Measurements from ENCODE around the gene SLC39A6. TPM values are rescaled to one million over a fixed set of nuclear protein-coding genes. Genes with fewer than 3 reads are reported as not detected.

SLC39A6 gene
- total and polyA plus RNA-seq, 2 donors (not counting 3 experiments of a cell fraction or from before 2014, with no cell fraction given): 13.8 to 23.1 TPM

DNA sequence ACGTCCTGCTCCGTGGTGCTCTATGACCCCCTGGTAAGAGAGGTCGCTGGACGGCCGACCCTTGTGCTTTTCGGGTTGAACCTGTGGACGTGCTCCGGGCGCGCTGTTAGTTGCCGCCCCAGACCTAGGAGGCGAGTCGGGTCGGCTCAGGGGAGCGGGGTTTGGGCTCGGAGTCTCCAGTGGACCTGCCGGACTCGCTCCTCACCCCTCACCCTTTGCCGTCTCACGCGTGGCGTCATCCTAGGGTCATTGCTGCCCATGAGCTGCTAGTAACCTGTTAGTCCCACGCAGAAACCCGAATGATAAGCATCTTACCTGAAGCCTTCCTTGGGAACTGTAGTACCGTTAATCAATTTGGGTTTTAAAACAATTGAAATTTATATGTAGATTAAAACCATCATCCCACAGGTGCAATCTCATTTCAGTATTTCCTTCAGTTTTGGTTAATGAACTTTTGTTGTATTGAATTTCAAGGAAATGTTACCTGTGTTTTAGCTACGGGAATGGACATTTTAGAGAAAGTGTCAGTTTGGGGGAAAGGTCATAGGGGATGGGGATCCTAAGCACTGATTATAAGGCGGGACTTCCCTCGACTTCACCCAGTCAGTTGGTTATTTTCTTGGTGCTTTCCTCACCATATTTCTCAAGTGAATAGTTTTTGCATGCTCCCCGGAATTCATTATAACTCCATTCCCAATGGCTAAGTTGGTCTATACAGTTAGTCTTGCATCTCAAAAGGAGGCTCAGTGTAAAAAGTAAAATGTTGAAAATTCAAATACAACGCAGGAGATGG lies 1.1 kb upstream of the SLC39A6 start:
- H3K4me1 ChIP-seq (ENCODE audit: control insufficient read depth, extremely low read depth, insufficient read depth, low read length): peaks cover 15% of the 10 kb centered on the region
- POLR2A ChIA-PET: no interaction called here
- CTCF ChIA-PET: interaction anchor here (1.2 to 4.4 kb wide), 3 partner anchors 34 to 153 kb away, joined by 4 to 26 read pairs (median 9); partner anchors contain the start of gene MOCOS
- H3K9me3 ChIP-seq (replicated peaks; ENCODE audit: control insufficient read depth, insufficient read depth, low read length): no peaks in the 10 kb centered on the region
- no peaks in the 10 kb centered on the region for H3K27me3 ChIP-seq (ENCODE audit: control insufficient read depth in 2 of 2, insufficient read depth in 2 of 2, low read length in 2 of 2)
- peak overlapping the region; percentile 97 for H3K4me2 ChIP-seq (ENCODE audit: insufficient read depth, low read length)
- dilution Hi-C loops (cut with MboI; ENCODE audit: extremely low pct_ligation_motif_present, low sequenced_read_pairs): no loop called here
- H3K27ac ChIP-seq (ENCODE audit: insufficient read depth, low read depth, low read length): peak overlapping the region; percentile 98
- H3K9ac ChIP-seq (replicated peaks; ENCODE audit: extremely low read depth, insufficient read depth, low read length): peak overlapping the region; percentile 98
- TSS peak; percentile 62 for BruUV-seq (replicated peaks)
- H3K9me1 ChIP-seq (replicated peaks; ENCODE audit: control insufficient read depth, extremely low read depth, insufficient read depth, low read length): no peaks in the 10 kb centered on the region
- no peaks in the 10 kb centered on the region for H3K36me3 ChIP-seq (ENCODE audit: control insufficient read depth in 2 of 2, extremely low read depth in 1 of 2, insufficient read depth in 2 of 2, low read length in 2 of 2)
- TF ChIP-seq GATA2 (IDR thresholded peaks at IDR 0.05; ENCODE audit: insufficient read depth, insufficient read length, low read depth, low read length) (no peak), POLR2AphosphoS5 (IDR thresholded peaks at IDR 0.05; ENCODE audit: insufficient read depth, low read depth, low read length) (no peak), POLR2A (IDR thresholded peaks at IDR 0.05; ENCODE audit: low read depth, low read length) (no peak), JUN (IDR thresholded peaks at IDR 0.05; ENCODE audit: borderline replicate concordance, insufficient read depth, insufficient read length, low read depth) (no peak), EZH2 (IDR thresholded peaks at IDR 0.05; ENCODE audit: borderline replicate concordance, low read depth, low read length, severe bottlenecking) (no peak), FOS (IDR thresholded peaks at IDR 0.05; ENCODE audit: borderline replicate concordance, insufficient read depth, low read length) (no peak), MYC (IDR thresholded peaks at IDR 0.05; ENCODE audit: low read depth, low read length) (no peak)
- TF ChIP-seq, protein P1, sequence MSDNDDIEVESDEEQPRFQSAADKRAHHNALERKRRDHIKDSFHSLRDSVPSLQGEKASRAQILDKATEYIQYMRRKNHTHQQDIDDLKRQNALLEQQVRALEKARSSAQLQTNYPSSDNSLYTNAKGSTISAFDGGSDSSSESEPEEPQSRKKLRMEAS (IDR thresholded peaks at IDR 0.05; ENCODE audit: insufficient read depth, insufficient read length): no peak
- TF ChIP-seq, protein P2, sequence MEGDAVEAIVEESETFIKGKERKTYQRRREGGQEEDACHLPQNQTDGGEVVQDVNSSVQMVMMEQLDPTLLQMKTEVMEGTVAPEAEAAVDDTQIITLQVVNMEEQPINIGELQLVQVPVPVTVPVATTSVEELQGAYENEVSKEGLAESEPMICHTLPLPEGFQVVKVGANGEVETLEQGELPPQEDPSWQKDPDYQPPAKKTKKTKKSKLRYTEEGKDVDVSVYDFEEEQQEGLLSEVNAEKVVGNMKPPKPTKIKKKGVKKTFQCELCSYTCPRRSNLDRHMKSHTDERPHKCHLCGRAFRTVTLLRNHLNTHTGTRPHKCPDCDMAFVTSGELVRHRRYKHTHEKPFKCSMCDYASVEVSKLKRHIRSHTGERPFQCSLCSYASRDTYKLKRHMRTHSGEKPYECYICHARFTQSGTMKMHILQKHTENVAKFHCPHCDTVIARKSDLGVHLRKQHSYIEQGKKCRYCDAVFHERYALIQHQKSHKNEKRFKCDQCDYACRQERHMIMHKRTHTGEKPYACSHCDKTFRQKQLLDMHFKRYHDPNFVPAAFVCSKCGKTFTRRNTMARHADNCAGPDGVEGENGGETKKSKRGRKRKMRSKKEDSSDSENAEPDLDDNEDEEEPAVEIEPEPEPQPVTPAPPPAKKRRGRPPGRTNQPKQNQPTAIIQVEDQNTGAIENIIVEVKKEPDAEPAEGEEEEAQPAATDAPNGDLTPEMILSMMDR (IDR thresholded peaks at IDR 0.05; ENCODE audit: extremely low read depth in 1 of 2, insufficient read depth in 1 of 2, low read depth in 1 of 2, low read length in 2 of 2): no peak
- H3K79me2 ChIP-seq (ENCODE audit: control insufficient read depth, insufficient read depth, low read length): peaks cover 47% of the 10 kb centered on the region
- intact Hi-C loops (cut with micrococcal nuclease): no loop called here
- H2AFZ ChIP-seq (ENCODE audit: low read depth, low read length): peak overlapping the region; percentile 98
- peak overlapping the region; percentile 64 to 93 (median 91) for H3K4me3 ChIP-seq (replicated peaks in 1 of 3; ENCODE audit: insufficient read depth in 1 of 3, low read depth in 1 of 3, low read length in 3 of 3)
- no peaks in the 10 kb centered on the region for H4K20me1 ChIP-seq (replicated peaks; ENCODE audit: control insufficient read depth, extremely low read depth, insufficient read depth, low read length)
- FAIRE-seq (no peak), DNase-seq (ENCODE audit: low read depth, low spot score) (no peak)
